ENCODE measurements around the gene NOS1AP.

DNA sequence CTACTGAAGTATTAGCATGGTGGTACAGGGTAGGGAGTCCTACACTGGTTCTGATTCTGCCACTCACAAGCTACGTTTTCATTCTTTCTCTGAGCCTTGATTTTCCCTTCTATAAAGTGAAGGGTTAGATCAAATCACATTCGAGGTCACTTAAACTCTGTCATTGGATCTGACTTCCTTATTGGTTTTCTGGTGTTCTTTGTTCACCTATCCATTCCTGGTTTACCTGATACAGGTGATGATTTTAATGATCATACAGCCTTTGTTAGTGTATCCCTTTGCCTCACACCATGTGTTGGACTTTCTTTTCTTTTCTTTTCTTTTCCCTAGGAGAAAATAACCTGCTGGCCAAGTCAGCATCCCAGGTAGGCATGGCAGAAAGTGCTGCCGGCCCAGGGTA, 74.8 kb downstream of the NOS1AP start:
- TF ChIP-seq, protein P1, sequence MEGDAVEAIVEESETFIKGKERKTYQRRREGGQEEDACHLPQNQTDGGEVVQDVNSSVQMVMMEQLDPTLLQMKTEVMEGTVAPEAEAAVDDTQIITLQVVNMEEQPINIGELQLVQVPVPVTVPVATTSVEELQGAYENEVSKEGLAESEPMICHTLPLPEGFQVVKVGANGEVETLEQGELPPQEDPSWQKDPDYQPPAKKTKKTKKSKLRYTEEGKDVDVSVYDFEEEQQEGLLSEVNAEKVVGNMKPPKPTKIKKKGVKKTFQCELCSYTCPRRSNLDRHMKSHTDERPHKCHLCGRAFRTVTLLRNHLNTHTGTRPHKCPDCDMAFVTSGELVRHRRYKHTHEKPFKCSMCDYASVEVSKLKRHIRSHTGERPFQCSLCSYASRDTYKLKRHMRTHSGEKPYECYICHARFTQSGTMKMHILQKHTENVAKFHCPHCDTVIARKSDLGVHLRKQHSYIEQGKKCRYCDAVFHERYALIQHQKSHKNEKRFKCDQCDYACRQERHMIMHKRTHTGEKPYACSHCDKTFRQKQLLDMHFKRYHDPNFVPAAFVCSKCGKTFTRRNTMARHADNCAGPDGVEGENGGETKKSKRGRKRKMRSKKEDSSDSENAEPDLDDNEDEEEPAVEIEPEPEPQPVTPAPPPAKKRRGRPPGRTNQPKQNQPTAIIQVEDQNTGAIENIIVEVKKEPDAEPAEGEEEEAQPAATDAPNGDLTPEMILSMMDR (conservative IDR thresholded peaks at IDR 0.05; ENCODE audit: low read depth in 2 of 2): no peak
- TF ChIP-seq EZH2 (IDR thresholded peaks at IDR 0.05; ENCODE audit: low read depth, unreplicated experiment): no peak
- TF ChIP-seq NANOG (IDR thresholded peaks at IDR 0.05; ENCODE audit: borderline replicate concordance): no peak
- no peak for TF ChIP-seq POLR2AphosphoS5 (IDR thresholded peaks at IDR 0.05; ENCODE audit: low read depth)
- TF ChIP-seq EZH2phosphoT487 (IDR thresholded peaks at IDR 0.05; ENCODE audit: unreplicated experiment): no peak
- TF ChIP-seq, protein P2, sequence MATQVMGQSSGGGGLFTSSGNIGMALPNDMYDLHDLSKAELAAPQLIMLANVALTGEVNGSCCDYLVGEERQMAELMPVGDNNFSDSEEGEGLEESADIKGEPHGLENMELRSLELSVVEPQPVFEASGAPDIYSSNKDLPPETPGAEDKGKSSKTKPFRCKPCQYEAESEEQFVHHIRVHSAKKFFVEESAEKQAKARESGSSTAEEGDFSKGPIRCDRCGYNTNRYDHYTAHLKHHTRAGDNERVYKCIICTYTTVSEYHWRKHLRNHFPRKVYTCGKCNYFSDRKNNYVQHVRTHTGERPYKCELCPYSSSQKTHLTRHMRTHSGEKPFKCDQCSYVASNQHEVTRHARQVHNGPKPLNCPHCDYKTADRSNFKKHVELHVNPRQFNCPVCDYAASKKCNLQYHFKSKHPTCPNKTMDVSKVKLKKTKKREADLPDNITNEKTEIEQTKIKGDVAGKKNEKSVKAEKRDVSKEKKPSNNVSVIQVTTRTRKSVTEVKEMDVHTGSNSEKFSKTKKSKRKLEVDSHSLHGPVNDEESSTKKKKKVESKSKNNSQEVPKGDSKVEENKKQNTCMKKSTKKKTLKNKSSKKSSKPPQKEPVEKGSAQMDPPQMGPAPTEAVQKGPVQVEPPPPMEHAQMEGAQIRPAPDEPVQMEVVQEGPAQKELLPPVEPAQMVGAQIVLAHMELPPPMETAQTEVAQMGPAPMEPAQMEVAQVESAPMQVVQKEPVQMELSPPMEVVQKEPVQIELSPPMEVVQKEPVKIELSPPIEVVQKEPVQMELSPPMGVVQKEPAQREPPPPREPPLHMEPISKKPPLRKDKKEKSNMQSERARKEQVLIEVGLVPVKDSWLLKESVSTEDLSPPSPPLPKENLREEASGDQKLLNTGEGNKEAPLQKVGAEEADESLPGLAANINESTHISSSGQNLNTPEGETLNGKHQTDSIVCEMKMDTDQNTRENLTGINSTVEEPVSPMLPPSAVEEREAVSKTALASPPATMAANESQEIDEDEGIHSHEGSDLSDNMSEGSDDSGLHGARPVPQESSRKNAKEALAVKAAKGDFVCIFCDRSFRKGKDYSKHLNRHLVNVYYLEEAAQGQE (IDR thresholded peaks at IDR 0.05; ENCODE audit: unreplicated experiment): no peak
- TF ChIP-seq, protein P3, sequence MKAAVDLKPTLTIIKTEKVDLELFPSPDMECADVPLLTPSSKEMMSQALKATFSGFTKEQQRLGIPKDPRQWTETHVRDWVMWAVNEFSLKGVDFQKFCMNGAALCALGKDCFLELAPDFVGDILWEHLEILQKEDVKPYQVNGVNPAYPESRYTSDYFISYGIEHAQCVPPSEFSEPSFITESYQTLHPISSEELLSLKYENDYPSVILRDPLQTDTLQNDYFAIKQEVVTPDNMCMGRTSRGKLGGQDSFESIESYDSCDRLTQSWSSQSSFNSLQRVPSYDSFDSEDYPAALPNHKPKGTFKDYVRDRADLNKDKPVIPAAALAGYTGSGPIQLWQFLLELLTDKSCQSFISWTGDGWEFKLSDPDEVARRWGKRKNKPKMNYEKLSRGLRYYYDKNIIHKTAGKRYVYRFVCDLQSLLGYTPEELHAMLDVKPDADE (IDR thresholded peaks at IDR 0.05): no peak
- no peak for TF ChIP-seq ZNF331 (CRISPR knock-in tag; IDR thresholded peaks at IDR 0.05; ENCODE audit: low read depth)
- TF ChIP-seq STAT1 (IDR thresholded peaks at IDR 0.05; ENCODE audit: unreplicated experiment): no peak
- TF ChIP-seq JUNB (IDR thresholded peaks at IDR 0.05; ENCODE audit: unreplicated experiment): no peak
- TF ChIP-seq ZNF114 (CRISPR knock-in tag; IDR thresholded peaks at IDR 0.05): no peak
- TF ChIP-seq, protein P4, sequence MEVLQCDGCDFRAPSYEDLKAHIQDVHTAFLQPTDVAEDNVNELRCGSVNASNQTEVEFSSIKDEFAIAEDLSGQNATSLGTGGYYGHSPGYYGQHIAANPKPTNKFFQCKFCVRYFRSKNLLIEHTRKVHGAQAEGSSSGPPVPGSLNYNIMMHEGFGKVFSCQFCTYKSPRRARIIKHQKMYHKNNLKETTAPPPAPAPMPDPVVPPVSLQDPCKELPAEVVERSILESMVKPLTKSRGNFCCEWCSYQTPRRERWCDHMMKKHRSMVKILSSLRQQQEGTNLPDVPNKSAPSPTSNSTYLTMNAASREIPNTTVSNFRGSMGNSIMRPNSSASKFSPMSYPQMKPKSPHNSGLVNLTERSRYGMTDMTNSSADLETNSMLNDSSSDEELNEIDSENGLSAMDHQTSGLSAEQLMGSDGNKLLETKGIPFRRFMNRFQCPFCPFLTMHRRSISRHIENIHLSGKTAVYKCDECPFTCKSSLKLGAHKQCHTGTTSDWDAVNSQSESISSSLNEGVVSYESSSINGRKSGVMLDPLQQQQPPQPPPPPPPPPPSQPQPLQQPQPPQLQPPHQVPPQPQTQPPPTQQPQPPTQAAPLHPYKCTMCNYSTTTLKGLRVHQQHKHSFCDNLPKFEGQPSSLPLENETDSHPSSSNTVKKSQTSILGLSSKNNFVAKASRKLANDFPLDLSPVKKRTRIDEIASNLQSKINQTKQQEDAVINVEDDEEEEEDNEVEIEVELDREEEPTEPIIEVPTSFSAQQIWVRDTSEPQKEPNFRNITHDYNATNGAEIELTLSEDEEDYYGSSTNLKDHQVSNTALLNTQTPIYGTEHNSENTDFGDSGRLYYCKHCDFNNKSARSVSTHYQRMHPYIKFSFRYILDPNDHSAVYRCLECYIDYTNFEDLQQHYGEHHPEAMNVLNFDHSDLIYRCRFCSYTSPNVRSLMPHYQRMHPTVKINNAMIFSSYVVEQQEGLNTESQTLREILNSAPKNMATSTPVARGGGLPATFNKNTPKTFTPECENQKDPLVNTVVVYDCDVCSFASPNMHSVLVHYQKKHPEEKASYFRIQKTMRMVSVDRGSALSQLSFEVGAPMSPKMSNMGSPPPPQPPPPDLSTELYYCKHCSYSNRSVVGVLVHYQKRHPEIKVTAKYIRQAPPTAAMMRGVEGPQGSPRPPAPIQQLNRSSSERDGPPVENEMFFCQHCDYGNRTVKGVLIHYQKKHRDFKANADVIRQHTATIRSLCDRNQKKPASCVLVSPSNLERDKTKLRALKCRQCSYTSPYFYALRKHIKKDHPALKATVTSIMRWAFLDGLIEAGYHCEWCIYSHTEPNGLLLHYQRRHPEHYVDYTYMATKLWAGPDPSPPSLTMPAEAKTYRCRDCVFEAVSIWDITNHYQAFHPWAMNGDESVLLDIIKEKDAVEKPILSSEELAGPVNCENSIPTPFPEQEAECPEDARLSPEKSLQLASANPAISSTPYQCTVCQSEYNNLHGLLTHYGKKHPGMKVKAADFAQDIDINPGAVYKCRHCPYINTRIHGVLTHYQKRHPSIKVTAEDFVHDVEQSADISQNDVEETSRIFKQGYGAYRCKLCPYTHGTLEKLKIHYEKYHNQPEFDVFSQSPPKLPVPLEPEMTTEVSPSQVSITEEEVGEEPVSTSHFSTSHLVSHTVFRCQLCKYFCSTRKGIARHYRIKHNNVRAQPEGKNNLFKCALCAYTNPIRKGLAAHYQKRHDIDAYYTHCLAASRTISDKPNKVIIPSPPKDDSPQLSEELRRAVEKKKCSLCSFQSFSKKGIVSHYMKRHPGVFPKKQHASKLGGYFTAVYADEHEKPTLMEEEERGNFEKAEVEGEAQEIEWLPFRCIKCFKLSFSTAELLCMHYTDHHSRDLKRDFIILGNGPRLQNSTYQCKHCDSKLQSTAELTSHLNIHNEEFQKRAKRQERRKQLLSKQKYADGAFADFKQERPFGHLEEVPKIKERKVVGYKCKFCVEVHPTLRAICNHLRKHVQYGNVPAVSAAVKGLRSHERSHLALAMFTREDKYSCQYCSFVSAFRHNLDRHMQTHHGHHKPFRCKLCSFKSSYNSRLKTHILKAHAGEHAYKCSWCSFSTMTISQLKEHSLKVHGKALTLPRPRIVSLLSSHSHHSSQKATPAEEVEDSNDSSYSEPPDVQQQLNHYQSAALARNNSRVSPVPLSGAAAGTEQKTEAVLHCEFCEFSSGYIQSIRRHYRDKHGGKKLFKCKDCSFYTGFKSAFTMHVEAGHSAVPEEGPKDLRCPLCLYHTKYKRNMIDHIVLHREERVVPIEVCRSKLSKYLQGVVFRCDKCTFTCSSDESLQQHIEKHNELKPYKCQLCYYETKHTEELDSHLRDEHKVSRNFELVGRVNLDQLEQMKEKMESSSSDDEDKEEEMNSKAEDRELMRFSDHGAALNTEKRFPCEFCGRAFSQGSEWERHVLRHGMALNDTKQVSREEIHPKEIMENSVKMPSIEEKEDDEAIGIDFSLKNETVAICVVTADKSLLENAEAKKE (CRISPR knock-in tag; IDR thresholded peaks at IDR 0.05): no peak
